Measurements from ENCODE around the gene DYNC1I2. TPM values are rescaled to one million over a fixed set of nuclear protein-coding genes. Genes with fewer than 3 reads are reported as not detected.

Gene DYNC1I2
- polyA plus RNA-seq, 3 donors = 30.8 to 39.1 (median 32.2) TPM

- Histone ChIP-seq H3K79me2 (ENCODE audit: insufficient read depth, low read length) (no peaks in the 10 kb centered on the region), H2AFZ (ENCODE audit: insufficient read depth, low read depth, low read length, poor library complexity, severe bottlenecking) (no peak overlapping the region), H3K9me3 (replicated peaks in 1 of 2; ENCODE audit: control insufficient read depth in 1 of 2, insufficient read depth in 1 of 2, low read length in 2 of 2) (no peaks in the 10 kb centered on the region), H3K4me2 (replicated peaks; ENCODE audit: extremely low read depth, low read length, poor library complexity, severe bottlenecking) (no peak overlapping the region), H3K27me3 (ENCODE audit: control insufficient read depth in 2 of 2, insufficient read depth in 2 of 2, low read length in 2 of 2) (no peaks in the 10 kb centered on the region), H3K9ac (ENCODE audit: insufficient read depth, low read length, poor library complexity, severe bottlenecking) (no peak overlapping the region), H3K36me3 (replicated peaks in 1 of 2; ENCODE audit: control insufficient read depth in 1 of 2, insufficient read depth in 2 of 2, low read length in 2 of 2) (peaks cover 11 to 30% of the 10 kb centered on the region in 2 donors), H3K4me1 (ENCODE audit: control insufficient read depth in 1 of 2, insufficient read depth in 2 of 2, low read length in 2 of 2) (no peaks in the 10 kb centered on the region), H4K20me1 (ENCODE audit: insufficient read depth, low read length) (no peaks in the 10 kb centered on the region), H3K27ac (ENCODE audit: low read depth in 1 of 2, low read length in 2 of 2) (no peak overlapping the region), H3K4me3 (replicated peaks in 1 of 3; ENCODE audit: low read depth in 2 of 3, low read length in 3 of 3) (no peak overlapping the region)
- intact Hi-C loops (cut with micrococcal nuclease) = no loop called here
- TF ChIP-seq CTCF (IDR thresholded peaks at IDR 0.05) = no peak
- peaks cover 0 to 3% (median 0%) of the 10 kb centered on the region in 7 donors for H3K9me3 Mint-ChIP-seq
- H3K27me3 Mint-ChIP-seq (ENCODE audit: low read depth in 3 of 3) = peaks cover 0 to 2% (median 0%) of the 10 kb centered on the region in 3 donors
- peaks cover 40% of the 10 kb centered on the region in 2 donors for H3K36me3 Mint-ChIP-seq
- H3K27ac Mint-ChIP-seq = no peak overlapping the region
- WGBS (ENCODE audit: insufficient coverage) = 100% methylated on average over 2 of the region's 3 CpGs
- H3K4me1 Mint-ChIP-seq = no peaks in the 10 kb centered on the region
- no peak overlapping the region for H3K4me3 Mint-ChIP-seq
- no peak for DNase-seq
These were observed 76.3 kb downstream of the DYNC1I2 start for GRCh38 chr2:171763602-171764001.

- Histone ChIP-seq H3K9ac (ENCODE audit: insufficient read depth, low read length, poor library complexity, severe bottlenecking) (no peak overlapping the region), H3K36me3 (replicated peaks in 1 of 2; ENCODE audit: control insufficient read depth in 1 of 2, insufficient read depth in 2 of 2, low read length in 2 of 2) (no peaks in the 10 kb centered on the region), H3K9me3 (replicated peaks in 1 of 2; ENCODE audit: control insufficient read depth in 1 of 2, insufficient read depth in 1 of 2, low read length in 2 of 2) (peaks cover 0 to 10% of the 10 kb centered on the region in 2 donors), H4K20me1 (ENCODE audit: insufficient read depth, low read length) (no peaks in the 10 kb centered on the region), H3K4me2 (replicated peaks; ENCODE audit: extremely low read depth, low read length, poor library complexity, severe bottlenecking) (no peak overlapping the region), H2AFZ (ENCODE audit: insufficient read depth, low read depth, low read length, poor library complexity, severe bottlenecking) (no peak overlapping the region), H3K4me1 (ENCODE audit: control insufficient read depth in 1 of 2, insufficient read depth in 2 of 2, low read length in 2 of 2) (no peaks in the 10 kb centered on the region), H3K27ac (ENCODE audit: low read depth in 1 of 2, low read length in 2 of 2) (no peak overlapping the region), H3K27me3 (ENCODE audit: control insufficient read depth in 2 of 2, insufficient read depth in 2 of 2, low read length in 2 of 2) (no peaks in the 10 kb centered on the region), H3K79me2 (ENCODE audit: insufficient read depth, low read length) (no peaks in the 10 kb centered on the region), H3K4me3 (replicated peaks in 1 of 3; ENCODE audit: low read depth in 2 of 3, low read length in 3 of 3) (no peak overlapping the region)
- intact Hi-C loops (cut with micrococcal nuclease) = no loop called here
- Mint-ChIP-seq H3K27me3 (ENCODE audit: low read depth in 3 of 3) (peaks cover 0 to under 1% (median 0%) of the 10 kb centered on the region in 3 donors), H3K4me1 (no peaks in the 10 kb centered on the region), H3K36me3 (peaks cover 4 to 8% of the 10 kb centered on the region in 2 donors), H3K9me3 (peaks cover 14 to 33% (median 22%) of the 10 kb centered on the region in 7 donors), H3K4me3 (no peak overlapping the region), H3K27ac (no peak overlapping the region)
- TF ChIP-seq CTCF (IDR thresholded peaks at IDR 0.05) = no peak
- no peak for DNase-seq
These were observed 84.2 kb downstream of the DYNC1I2 start for GRCh38 chr2:171771463-171771862.

Data from CD14-positive monocyte (primary cell).